Fibroblast of lung (primary cell): ENCODE measurements around the gene HSH2D. TPM values are rescaled to one million over a fixed set of nuclear protein-coding genes. Genes with fewer than 3 reads are reported as not detected.

ENCODE experiments used
- DNase-seq, 2 donors: peaks; one replicate each; pipeline versions ENCODE4 v3.0.0 to v3.0.0-alpha.2; 2010; ENCODE audit warnings: low read depth in 2 of 2
- H2AFZ ChIP-seq: 2 replicates; pipeline ENCODE4 v1.5.1; 2012; ENCODE audit warnings: low read length, control low read depth, inconsistent platforms
- H3K27ac ChIP-seq: 2 replicates; pipeline ENCODE4 v1.5.1; 2011; ENCODE audit warnings: low read length, control low read depth; ENCODE audit not compliant: insufficient read depth
- H3K27me3 ChIP-seq: 2 replicates; pipeline ENCODE4 v1.5.1; 2011; ENCODE audit warnings: mild to moderate bottlenecking, low read length; ENCODE audit not compliant: control insufficient read depth, insufficient read depth
- H3K36me3 ChIP-seq: 2 replicates; pipeline ENCODE4 v1.5.1; 2011; ENCODE audit warnings: low read length; ENCODE audit not compliant: control insufficient read depth, insufficient read depth
- H3K4me1 ChIP-seq: 2 replicates; pipeline ENCODE4 v1.5.1; 2011; ENCODE audit warnings: low read length; ENCODE audit not compliant: control insufficient read depth, insufficient read depth; ENCODE audit errors: extremely low read depth
- H3K4me2 ChIP-seq: 2 replicates; pipeline ENCODE4 v1.5.1; 2011; ENCODE audit warnings: low read length, control low read depth; ENCODE audit not compliant: insufficient read depth; ENCODE audit errors: extremely low read depth
- H3K4me3 ChIP-seq, 4 experiments: fragments of 200-600 bp in 1 of 4; sonication (generic) in 1 of 4; replicated peaks in 1 of 4; 2 replicates each; pipeline ENCODE4 v1.5.1; 2011 to 2016; ENCODE audit warnings: low read length in 4 of 4, low read depth in 3 of 4, mild to moderate bottlenecking in 3 of 4, control low read depth in 2 of 4, inconsistent platforms in 1 of 4, mixed read lengths in 1 of 4; ENCODE audit not compliant: insufficient read depth in 1 of 4; ENCODE audit errors: control extremely low read depth in 1 of 4
- H3K79me2 ChIP-seq: 2 replicates; pipeline ENCODE4 v1.5.1; 2012; ENCODE audit warnings: mild to moderate bottlenecking, low read length, inconsistent platforms; ENCODE audit not compliant: control insufficient read depth, insufficient read depth
- H3K9ac ChIP-seq: 2 replicates; pipeline ENCODE4 v1.5.1; 2011; ENCODE audit warnings: mild to moderate bottlenecking, low read length, control low read depth; ENCODE audit not compliant: insufficient read depth
- H3K9me3 ChIP-seq: 2 replicates; pipeline ENCODE4 v1.5.1; 2012; ENCODE audit warnings: low read depth, low read length; ENCODE audit not compliant: control insufficient read depth, insufficient read depth
- H4K20me1 ChIP-seq: 2 replicates; pipeline ENCODE4 v1.5.1; 2011; ENCODE audit warnings: low read length; ENCODE audit not compliant: control insufficient read depth, insufficient read depth; ENCODE audit errors: extremely low read depth
- EZH2 ChIP-seq: IDR thresholded peaks from 2 replicates; pipeline ENCODE4 v1.5.1; 2012; ENCODE audit warnings: low read length, control low read depth, mild to moderate bottlenecking; ENCODE audit errors: missing control alignments
- polyA plus RNA-seq, 2 donors: library from polyadenylated mRNA; depleted of rRNA in 1 of 2; stranded (reverse) in 1 of 2; unstranded in 1 of 2; fragments of >200 nt; gene quantifications; 2 replicates each; pipeline ENCODE4 v1.2.1, GENCODE V29; 2011 to 2012; ENCODE audit warnings: missing spikeins in 1 of 2
- total RNA-seq: library from RNA; depleted of rRNA; stranded (reverse); fragments of >200 nt; gene quantifications from 2 replicates; pipeline ENCODE4 v1.2.1, GENCODE V29; 2014
- TF ChIP-seq, protein P1 (sequence below), 2 donors: IDR thresholded peaks in 1 of 2; conservative IDR thresholded peaks in 1 of 2; 1 replicate in 1 of 2; 2 replicates in 1 of 2; pipeline ENCODE4 v1.5.1; 2011 to 2012; ENCODE audit warnings: low read length in 2 of 2, control low read depth in 1 of 2, inconsistent platforms in 1 of 2, low read depth in 1 of 2, mild to moderate bottlenecking in 1 of 2

HSH2D gene
- total and polyA plus RNA-seq, 2 donors (not counting 1 experiment from before 2014, with no cell fraction given): not detected

GRCh38 chr19:16113727-16114126, 29.8 kb upstream of the HSH2D start:
- peaks cover 36% of the 10 kb centered on the region for H3K79me2 ChIP-seq
- no peaks in the 10 kb centered on the region for H4K20me1 ChIP-seq
- no peak overlapping the region for H3K9ac ChIP-seq
- H2AFZ ChIP-seq: no peak overlapping the region
- H3K4me2 ChIP-seq: no peak overlapping the region
- DNase-seq: no peak
- no peak overlapping the region for H3K4me3 ChIP-seq
- TF ChIP-seq, protein P1, sequence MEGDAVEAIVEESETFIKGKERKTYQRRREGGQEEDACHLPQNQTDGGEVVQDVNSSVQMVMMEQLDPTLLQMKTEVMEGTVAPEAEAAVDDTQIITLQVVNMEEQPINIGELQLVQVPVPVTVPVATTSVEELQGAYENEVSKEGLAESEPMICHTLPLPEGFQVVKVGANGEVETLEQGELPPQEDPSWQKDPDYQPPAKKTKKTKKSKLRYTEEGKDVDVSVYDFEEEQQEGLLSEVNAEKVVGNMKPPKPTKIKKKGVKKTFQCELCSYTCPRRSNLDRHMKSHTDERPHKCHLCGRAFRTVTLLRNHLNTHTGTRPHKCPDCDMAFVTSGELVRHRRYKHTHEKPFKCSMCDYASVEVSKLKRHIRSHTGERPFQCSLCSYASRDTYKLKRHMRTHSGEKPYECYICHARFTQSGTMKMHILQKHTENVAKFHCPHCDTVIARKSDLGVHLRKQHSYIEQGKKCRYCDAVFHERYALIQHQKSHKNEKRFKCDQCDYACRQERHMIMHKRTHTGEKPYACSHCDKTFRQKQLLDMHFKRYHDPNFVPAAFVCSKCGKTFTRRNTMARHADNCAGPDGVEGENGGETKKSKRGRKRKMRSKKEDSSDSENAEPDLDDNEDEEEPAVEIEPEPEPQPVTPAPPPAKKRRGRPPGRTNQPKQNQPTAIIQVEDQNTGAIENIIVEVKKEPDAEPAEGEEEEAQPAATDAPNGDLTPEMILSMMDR (conservative IDR thresholded peaks at IDR 0.05 in 1 of 2, IDR thresholded peaks at IDR 0.05 in 1 of 2; ENCODE audit: low read depth in 1 of 2, low read length in 2 of 2): no peak
- H3K9me3 ChIP-seq: no peaks in the 10 kb centered on the region
- peaks cover 4% of the 10 kb centered on the region for H3K36me3 ChIP-seq
- no peaks in the 10 kb centered on the region for H3K27me3 ChIP-seq
- H3K27ac ChIP-seq: no peak overlapping the region
- peaks cover 9% of the 10 kb centered on the region for H3K4me1 ChIP-seq

GRCh38 chr19:16115301-16116039, 28.0 kb upstream of the HSH2D start:
- no peak overlapping the region for H3K4me3 ChIP-seq
- H3K9me3 ChIP-seq: no peaks in the 10 kb centered on the region
- H2AFZ ChIP-seq: no peak overlapping the region
- no peak overlapping the region for H3K27ac ChIP-seq
- H3K36me3 ChIP-seq: peaks cover 10% of the 10 kb centered on the region
- no peak for DNase-seq
- peaks cover 36% of the 10 kb centered on the region for H3K79me2 ChIP-seq
- no peak overlapping the region for H3K9ac ChIP-seq
- no peak overlapping the region for H3K4me2 ChIP-seq
- H3K27me3 ChIP-seq: no peaks in the 10 kb centered on the region
- TF ChIP-seq, protein P1 (conservative IDR thresholded peaks at IDR 0.05 in 1 of 2, IDR thresholded peaks at IDR 0.05 in 1 of 2; ENCODE audit: low read depth in 1 of 2, low read length in 2 of 2): no peak
- TF ChIP-seq EZH2: no peak
- H3K4me1 ChIP-seq: peaks cover 9% of the 10 kb centered on the region
- no peaks in the 10 kb centered on the region for H4K20me1 ChIP-seq

GRCh38 chr19:16116067-16116466, 27.4 kb upstream of the HSH2D start:
- Histone ChIP-seq H4K20me1 (no peaks in the 10 kb centered on the region), H3K4me2 (no peak overlapping the region), H3K4me3 (no peak overlapping the region), H3K9me3 (no peaks in the 10 kb centered on the region), H3K9ac (no peak overlapping the region), H3K36me3 (peaks cover 10% of the 10 kb centered on the region), H3K79me2 (peaks cover 36% of the 10 kb centered on the region), H3K27ac (no peak overlapping the region), H3K27me3 (no peaks in the 10 kb centered on the region), H3K4me1 (peaks cover 9% of the 10 kb centered on the region), H2AFZ (no peak overlapping the region)
- TF ChIP-seq EZH2: no peak
- TF ChIP-seq, protein P1 (conservative IDR thresholded peaks at IDR 0.05 in 1 of 2, IDR thresholded peaks at IDR 0.05 in 1 of 2; ENCODE audit: low read depth in 1 of 2, low read length in 2 of 2): no peak
- no peak for DNase-seq
